Measurements from ENCODE around the gene RANGRF. TPM values are rescaled to one million over a fixed set of nuclear protein-coding genes. Genes with fewer than 3 reads are reported as not detected.

RANGRF gene
- total and polyA plus RNA-seq, 4 donors, result 15.5 to 60.1 (median 35.4) TPM

DNA sequence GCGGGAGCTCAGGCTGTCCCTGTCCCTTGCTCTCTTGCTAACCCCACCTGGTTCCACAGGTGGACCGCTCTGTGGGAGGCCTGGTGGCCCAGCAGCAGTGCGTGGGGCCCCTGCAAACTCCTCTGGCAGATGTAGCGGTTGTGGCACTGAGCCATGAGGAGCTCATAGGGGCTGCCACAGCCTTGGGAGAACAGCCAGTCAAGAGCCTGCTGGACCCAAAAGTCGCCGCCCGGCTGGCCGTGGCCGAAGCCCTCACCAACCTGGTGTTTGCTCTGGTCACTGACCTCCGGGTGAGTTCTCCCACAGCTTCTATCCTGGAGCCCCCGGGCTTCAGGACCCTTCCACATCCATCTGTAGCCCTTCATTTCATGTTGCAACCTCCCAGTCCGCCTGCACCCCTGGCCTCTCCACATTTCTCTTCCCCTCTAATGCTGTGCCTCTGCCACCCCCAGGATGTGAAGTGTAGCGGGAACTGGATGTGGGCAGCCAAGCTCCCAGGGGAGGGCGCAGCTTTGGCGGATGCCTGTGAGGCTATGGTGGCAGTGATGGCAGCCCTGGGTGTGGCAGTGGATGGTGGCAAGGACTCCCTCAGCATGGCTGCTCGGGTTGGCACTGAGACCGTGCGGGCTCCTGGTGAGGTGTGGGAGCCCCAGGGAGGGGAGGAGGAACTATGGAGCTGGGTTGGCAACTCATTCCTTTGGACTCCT, 23.5 kb upstream of the RANGRF start:
- Histone ChIP-seq H3K36me3 (ENCODE audit: control insufficient read depth in 4 of 4, insufficient read depth in 4 of 4, low read length in 4 of 4) (peaks cover 0 to 57% (median 36%) of the 10 kb centered on the region in 4 donors), H3K9me3 (ENCODE audit: control insufficient read depth in 4 of 4, insufficient read depth in 3 of 4, low read length in 3 of 4) (no peaks in the 10 kb centered on the region), H3K27me3 (ENCODE audit: control insufficient read depth in 3 of 3, insufficient read depth in 3 of 3, low read length in 2 of 3) (no peaks in the 10 kb centered on the region), H3K27ac (ENCODE audit: low read depth in 1 of 2, low read length in 1 of 2) (no peak overlapping the region), H3K9ac (ENCODE audit: insufficient read depth in 1 of 2, low read length in 2 of 2) (no peak overlapping the region), H3K4me1 (ENCODE audit: control insufficient read depth in 5 of 5, insufficient read depth in 5 of 5, low read length in 5 of 5) (no peaks in the 10 kb centered on the region), H3K4me3 (no peak overlapping the region)
- ATAC-seq (ENCODE audit: insufficient read depth, low FRiP score) (no peak), DNase-seq (no peak)
- 96 to 98% methylated on average over 18 of the region's 18 CpGs for WGBS, 2 donors
- TF ChIP-seq, protein P1, sequence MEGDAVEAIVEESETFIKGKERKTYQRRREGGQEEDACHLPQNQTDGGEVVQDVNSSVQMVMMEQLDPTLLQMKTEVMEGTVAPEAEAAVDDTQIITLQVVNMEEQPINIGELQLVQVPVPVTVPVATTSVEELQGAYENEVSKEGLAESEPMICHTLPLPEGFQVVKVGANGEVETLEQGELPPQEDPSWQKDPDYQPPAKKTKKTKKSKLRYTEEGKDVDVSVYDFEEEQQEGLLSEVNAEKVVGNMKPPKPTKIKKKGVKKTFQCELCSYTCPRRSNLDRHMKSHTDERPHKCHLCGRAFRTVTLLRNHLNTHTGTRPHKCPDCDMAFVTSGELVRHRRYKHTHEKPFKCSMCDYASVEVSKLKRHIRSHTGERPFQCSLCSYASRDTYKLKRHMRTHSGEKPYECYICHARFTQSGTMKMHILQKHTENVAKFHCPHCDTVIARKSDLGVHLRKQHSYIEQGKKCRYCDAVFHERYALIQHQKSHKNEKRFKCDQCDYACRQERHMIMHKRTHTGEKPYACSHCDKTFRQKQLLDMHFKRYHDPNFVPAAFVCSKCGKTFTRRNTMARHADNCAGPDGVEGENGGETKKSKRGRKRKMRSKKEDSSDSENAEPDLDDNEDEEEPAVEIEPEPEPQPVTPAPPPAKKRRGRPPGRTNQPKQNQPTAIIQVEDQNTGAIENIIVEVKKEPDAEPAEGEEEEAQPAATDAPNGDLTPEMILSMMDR (IDR thresholded peaks at IDR 0.05; ENCODE audit: control extremely low read depth, extremely low read depth), result no peak

DNA sequence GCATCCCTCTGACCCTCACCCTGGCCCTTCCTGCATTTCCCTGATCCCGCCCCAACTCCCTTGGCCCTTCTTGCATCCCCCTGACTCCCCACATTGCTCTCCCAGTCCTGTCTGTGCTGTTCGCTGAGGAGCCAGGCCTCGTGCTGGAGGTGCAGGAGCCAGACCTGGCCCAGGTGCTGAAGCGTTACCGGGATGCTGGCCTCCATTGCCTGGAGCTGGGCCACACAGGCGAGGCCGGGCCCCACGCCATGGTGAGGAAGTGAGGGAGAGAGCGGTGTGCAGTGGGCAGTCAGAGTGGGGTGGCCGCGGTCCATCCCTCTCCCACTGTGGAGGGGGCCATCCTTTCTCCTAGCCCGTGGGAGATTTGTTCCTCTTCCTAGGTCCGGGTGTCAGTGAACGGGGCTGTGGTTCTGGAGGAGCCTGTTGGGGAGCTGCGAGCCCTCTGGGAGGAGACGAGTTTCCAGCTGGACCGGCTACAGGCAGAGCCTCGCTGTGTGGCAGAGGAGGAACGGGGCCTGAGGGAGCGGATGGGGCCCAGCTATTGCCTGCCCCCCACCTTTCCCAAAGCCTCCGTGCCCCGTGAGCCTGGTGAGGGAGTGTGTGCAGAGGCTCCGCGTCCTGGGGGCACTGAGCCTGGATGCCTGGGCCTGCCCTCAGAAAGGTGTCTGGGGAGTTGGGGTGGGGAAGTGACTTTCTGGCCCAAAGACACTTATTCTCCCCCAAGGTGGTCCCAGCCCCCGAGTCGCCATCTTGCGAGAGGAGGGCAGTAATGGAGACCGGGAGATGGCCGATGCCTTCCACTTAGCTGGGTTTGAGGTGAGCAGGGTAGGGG, 21.6 kb upstream of the RANGRF start:
- WGBS, 2 donors, result 96% methylated on average over 29 of the region's 29 CpGs
- no peak overlapping the region for H3K9ac ChIP-seq (ENCODE audit: insufficient read depth in 1 of 2, low read length in 2 of 2)
- H3K4me3 ChIP-seq, result no peak overlapping the region
- no peak for DNase-seq
- peaks cover 0 to 57% (median 28%) of the 10 kb centered on the region in 4 donors for H3K36me3 ChIP-seq (ENCODE audit: control insufficient read depth in 4 of 4, insufficient read depth in 4 of 4, low read length in 4 of 4)
- H3K9me3 ChIP-seq (ENCODE audit: control insufficient read depth in 4 of 4, insufficient read depth in 3 of 4, low read length in 3 of 4), result no peaks in the 10 kb centered on the region
- no peaks in the 10 kb centered on the region for H3K4me1 ChIP-seq (ENCODE audit: control insufficient read depth in 5 of 5, insufficient read depth in 5 of 5, low read length in 5 of 5)
- no peak for ATAC-seq (ENCODE audit: insufficient read depth, low FRiP score)
- H3K27me3 ChIP-seq (ENCODE audit: control insufficient read depth in 3 of 3, insufficient read depth in 3 of 3, low read length in 2 of 3), result no peaks in the 10 kb centered on the region
- TF ChIP-seq, protein P1 (IDR thresholded peaks at IDR 0.05; ENCODE audit: control extremely low read depth, extremely low read depth), result no peak
- no peak overlapping the region for H3K27ac ChIP-seq (ENCODE audit: low read depth in 1 of 2, low read length in 1 of 2)

GRCh38 chr17:8267480-8268147, 20.9 kb upstream of the RANGRF start:
- Histone ChIP-seq H3K9ac (ENCODE audit: insufficient read depth in 1 of 2, low read length in 2 of 2) (no peak overlapping the region), H3K27me3 (ENCODE audit: control insufficient read depth in 3 of 3, insufficient read depth in 3 of 3, low read length in 2 of 3) (no peaks in the 10 kb centered on the region), H3K9me3 (ENCODE audit: control insufficient read depth in 4 of 4, insufficient read depth in 3 of 4, low read length in 3 of 4) (no peaks in the 10 kb centered on the region), H3K4me1 (ENCODE audit: control insufficient read depth in 5 of 5, insufficient read depth in 5 of 5, low read length in 5 of 5) (no peaks in the 10 kb centered on the region), H3K4me3 (no peak overlapping the region), H3K27ac (ENCODE audit: low read depth in 1 of 2, low read length in 1 of 2) (no peak overlapping the region), H3K36me3 (ENCODE audit: control insufficient read depth in 4 of 4, insufficient read depth in 4 of 4, low read length in 4 of 4) (peaks cover 0 to 57% (median 25%) of the 10 kb centered on the region in 4 donors)
- TF ChIP-seq, protein P1 (IDR thresholded peaks at IDR 0.05; ENCODE audit: control extremely low read depth, extremely low read depth), result no peak
- DNase-seq (no peak), ATAC-seq (ENCODE audit: insufficient read depth, low FRiP score) (no peak)
- 92 to 95% methylated on average over 13 of the region's 13 CpGs for WGBS, 2 donors

Data from lung (tissue), 12 donors.